GM23338 (cell line): ENCODE measurements around the gene MAS1L. TPM values are rescaled to one million over a fixed set of nuclear protein-coding genes. Genes with fewer than 3 reads are reported as not detected.

ENCODE experiments used
- ATAC-seq: fragments of 200-7000 bp; cut with Tn5 transposase; 3 replicates; pipeline ENCODE4 v1.9.1; 2020
- DNase-seq: peaks from one replicate; pipeline ENCODE4 v3.0.0-alpha.2; 2015; ENCODE audit warnings: low spot score
- H2AFZ ChIP-seq: fragments of 200-600 bp; sonication (generic); 2 replicates; pipeline ENCODE4 v1.8.0; 2016; ENCODE audit warnings: antibody characterized with exemption, mild to moderate bottlenecking, moderate library complexity
- H3F3A ChIP-seq: fragments of 200-600 bp; sonication (generic); replicated peaks from 2 replicates; pipeline ENCODE4 v1.8.0; 2017; ENCODE audit warnings: antibody characterized with exemption, mixed run types, low read depth
- H3K27ac ChIP-seq: fragments of 200-600 bp; sonication (generic); 2 replicates; pipeline ENCODE4 v1.6.1; 2016; ENCODE audit warnings: low read depth
- H3K27me3 ChIP-seq: fragments of 200-600 bp; sonication (generic); 2 replicates; pipeline ENCODE4 v1.8.0; 2016; ENCODE audit warnings: mild to moderate bottlenecking, mixed run types, moderate library complexity; ENCODE audit not compliant: insufficient read depth
- H3K36me3 ChIP-seq: fragments of 200-600 bp; sonication (generic); 2 replicates; pipeline ENCODE4 v1.8.0; 2016; ENCODE audit warnings: mild to moderate bottlenecking; ENCODE audit not compliant: insufficient read depth
- H3K4me1 ChIP-seq: fragments of 200-600 bp; sonication (generic); 2 replicates; pipeline ENCODE4 v1.8.0; 2016; ENCODE audit warnings: mild to moderate bottlenecking, moderate library complexity; ENCODE audit not compliant: insufficient read depth
- H3K4me2 ChIP-seq: fragments of 200-600 bp; sonication (generic); 2 replicates; pipeline ENCODE4 v1.7.1; 2017; ENCODE audit warnings: mixed run types
- H3K4me3 ChIP-seq: fragments of 200-600 bp; sonication (generic); 2 replicates; pipeline ENCODE4 v1.6.1; 2016; ENCODE audit warnings: mixed run types
- H3K79me2 ChIP-seq: fragments of 200-600 bp; sonication (generic); replicated peaks from 2 replicates; pipeline ENCODE4 v1.8.0; 2017; ENCODE audit warnings: mild to moderate bottlenecking; ENCODE audit not compliant: insufficient read depth
- H3K9me2 ChIP-seq: fragments of 200-600 bp; sonication (generic); 2 replicates; pipeline ENCODE4 v1.8.0; 2017; ENCODE audit not compliant: insufficient read depth
- H4K20me1 ChIP-seq: fragments of 200-600 bp; sonication (generic); replicated peaks from 2 replicates; pipeline ENCODE4 v1.8.0; 2017; ENCODE audit warnings: mild to moderate bottlenecking; ENCODE audit not compliant: insufficient read depth
- H3K27ac Mint-ChIP-seq: 2 replicates; pipeline ENCODE4 v1.8.0; 2020; ENCODE audit warnings: inconsistent platforms, mild to moderate bottlenecking, moderate library complexity, mixed read lengths
- H3K27me3 Mint-ChIP-seq: 3 replicates; pipeline ENCODE4 v1.8.0; 2022; ENCODE audit warnings: low read depth, mild to moderate bottlenecking, moderate library complexity, mixed read lengths, inconsistent platforms; ENCODE audit not compliant: insufficient read depth, poor library complexity
- H3K36me3 Mint-ChIP-seq: 3 replicates; pipeline ENCODE4 v1.8.0; 2021; ENCODE audit warnings: low read depth, mild to moderate bottlenecking, inconsistent platforms, moderate library complexity, mixed read lengths
- H3K4me1 Mint-ChIP-seq: 3 replicates; pipeline ENCODE4 v1.8.0; 2020; ENCODE audit warnings: mild to moderate bottlenecking, inconsistent platforms, mixed read lengths
- H3K4me3 Mint-ChIP-seq: 3 replicates; pipeline ENCODE4 v1.8.0; 2021; ENCODE audit warnings: moderate library complexity, mild to moderate bottlenecking, inconsistent platforms, mixed read lengths
- H3K9me3 Mint-ChIP-seq: 3 replicates; pipeline ENCODE4 v1.8.0; 2020; ENCODE audit warnings: moderate library complexity, mild to moderate bottlenecking, inconsistent platforms, mixed read lengths
- CREB1 ChIP-seq: fragments of 250-450 bp; sonication (Bioruptor Pico); IDR thresholded peaks from 2 replicates; pipeline ENCODE4 v1.5.0; 2020; ENCODE audit warnings: low read depth, mild to moderate bottlenecking, moderate library complexity
- EZH2 ChIP-seq: fragments of 200-600 bp; sonication (generic); IDR thresholded peaks from one replicate; pipeline ENCODE4 v1.8.0; 2017; ENCODE audit warnings: antibody characterized with exemption, mild to moderate bottlenecking, low read depth; ENCODE audit not compliant: unreplicated experiment
- EZH2phosphoT487 ChIP-seq: fragments of 200-600 bp; sonication (generic); IDR thresholded peaks from one replicate; pipeline ENCODE4 v1.8.1; 2018; ENCODE audit warnings: antibody characterized with exemption; ENCODE audit not compliant: unreplicated experiment
- JUNB ChIP-seq: IDR thresholded peaks from one replicate; pipeline ENCODE4 v1.6.1; 2016; ENCODE audit warnings: antibody characterized with exemption; ENCODE audit not compliant: unreplicated experiment
- NANOG ChIP-seq: IDR thresholded peaks from 2 replicates; pipeline ENCODE4 v1.6.1; 2016; ENCODE audit warnings: antibody characterized with exemption, borderline replicate concordance
- POLR2AphosphoS5 ChIP-seq: IDR thresholded peaks from 2 replicates; pipeline ENCODE4 v1.6.1; 2016; ENCODE audit warnings: antibody characterized with exemption, low read depth
- STAT1 ChIP-seq: IDR thresholded peaks from one replicate; pipeline ENCODE4 v1.6.1; 2016; ENCODE audit warnings: antibody characterized with exemption; ENCODE audit not compliant: unreplicated experiment
- ZNF114 ChIP-seq: fragments of 250-450 bp; sonication (Bioruptor Pico); IDR thresholded peaks from 2 replicates; pipeline ENCODE4 v1.5.0; 2020; ENCODE audit warnings: mild to moderate bottlenecking, moderate library complexity
- ZNF331 ChIP-seq: fragments of 250-450 bp; sonication (Bioruptor Pico); IDR thresholded peaks from 2 replicates; pipeline ENCODE4 v1.5.0; 2020; ENCODE audit warnings: low read depth, mild to moderate bottlenecking, moderate library complexity
- polyA plus RNA-seq: library from polyadenylated mRNA; unstranded; fragments of >200 nt; fragmentation: Nextera tagmentation; extraction: Ambion mirVana; gene quantifications from 2 replicates; pipeline ENCODE4 v1.2.1, GENCODE V29; 2016
- total RNA-seq: library from RNA; depleted of rRNA; stranded (reverse); fragments of >200 nt; shearing (Covaris generic); gene quantifications from 2 replicates; pipeline ENCODE4 v1.2.3, GENCODE V29; 2014
- TF ChIP-seq, protein P1 (sequence below): fragments of 250-450 bp; sonication (Bioruptor Pico); IDR thresholded peaks from 2 replicates; pipeline ENCODE4 v1.5.0; 2020; ENCODE audit warnings: mild to moderate bottlenecking, moderate library complexity
- TF ChIP-seq, protein P2 (sequence below), 2 experiments: fragments of 200-600 bp in 1 of 2; sonication (generic) in 1 of 2; conservative IDR thresholded peaks; 2 replicates each; pipeline versions ENCODE4 v1.5.1 to v1.6.1; 2016 to 2017; ENCODE audit warnings: antibody characterized with exemption in 2 of 2, low read depth in 2 of 2, mild to moderate bottlenecking in 2 of 2, moderate library complexity in 1 of 2
- TF ChIP-seq, protein P3 (sequence below): IDR thresholded peaks from one replicate; pipeline ENCODE4 v1.6.1; 2018; ENCODE audit warnings: antibody characterized with exemption; ENCODE audit not compliant: unreplicated experiment
- TF ChIP-seq, protein P4 (sequence below): IDR thresholded peaks from 2 replicates; pipeline ENCODE4 v1.6.1; 2016; ENCODE audit warnings: antibody characterized with exemption

Gene MAS1L
- total and polyA plus RNA-seq, 2 experiments from 2014 or later, result not detected

DNA sequence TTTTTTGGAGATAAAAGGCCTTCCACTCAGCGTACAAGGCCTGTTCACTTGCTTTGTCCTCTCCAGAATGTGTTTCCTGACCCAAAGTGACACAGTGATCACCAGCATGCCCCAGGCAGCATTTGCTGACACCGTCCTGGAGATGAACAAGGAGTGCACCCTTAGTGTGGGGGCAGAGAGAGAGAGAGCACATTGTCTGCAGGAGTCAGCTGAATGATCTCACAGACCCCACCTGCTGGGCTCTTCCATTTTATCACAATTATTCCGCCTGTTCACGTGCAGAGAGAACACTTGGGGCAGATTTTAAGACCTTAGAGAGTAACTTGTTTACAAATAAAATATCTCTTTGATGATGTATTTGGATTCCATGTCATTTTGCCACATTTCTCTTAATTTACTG is 22.4 kb upstream of the MAS1L start:
- Histone ChIP-seq H4K20me1 (no peaks in the 10 kb centered on the region), H3K9me2 (peaks cover 23% of the 10 kb centered on the region; the same call in 1 of the 2 replicates), H3K27ac (no peak overlapping the region), H3K79me2 (no peaks in the 10 kb centered on the region), H3K4me2 (no peak overlapping the region), H3F3A (no peaks in the 10 kb centered on the region), H3K36me3 (no peaks in the 10 kb centered on the region), H3K4me1 (no peaks in the 10 kb centered on the region), H3K4me3 (no peak overlapping the region), H3K27me3 (no peaks in the 10 kb centered on the region), H2AFZ (0 out of 2 replicates have a peak overlapping the region, but pooled peaks have one; percentile 33)
- no peak overlapping the region for H3K27ac Mint-ChIP-seq
- H3K4me1 Mint-ChIP-seq, result peaks cover 7% of the 10 kb centered on the region
- ATAC-seq, result no peak
- no peaks in the 10 kb centered on the region; the same call in 2 of the 3 replicates for H3K36me3 Mint-ChIP-seq
- TF ChIP-seq, protein P1, sequence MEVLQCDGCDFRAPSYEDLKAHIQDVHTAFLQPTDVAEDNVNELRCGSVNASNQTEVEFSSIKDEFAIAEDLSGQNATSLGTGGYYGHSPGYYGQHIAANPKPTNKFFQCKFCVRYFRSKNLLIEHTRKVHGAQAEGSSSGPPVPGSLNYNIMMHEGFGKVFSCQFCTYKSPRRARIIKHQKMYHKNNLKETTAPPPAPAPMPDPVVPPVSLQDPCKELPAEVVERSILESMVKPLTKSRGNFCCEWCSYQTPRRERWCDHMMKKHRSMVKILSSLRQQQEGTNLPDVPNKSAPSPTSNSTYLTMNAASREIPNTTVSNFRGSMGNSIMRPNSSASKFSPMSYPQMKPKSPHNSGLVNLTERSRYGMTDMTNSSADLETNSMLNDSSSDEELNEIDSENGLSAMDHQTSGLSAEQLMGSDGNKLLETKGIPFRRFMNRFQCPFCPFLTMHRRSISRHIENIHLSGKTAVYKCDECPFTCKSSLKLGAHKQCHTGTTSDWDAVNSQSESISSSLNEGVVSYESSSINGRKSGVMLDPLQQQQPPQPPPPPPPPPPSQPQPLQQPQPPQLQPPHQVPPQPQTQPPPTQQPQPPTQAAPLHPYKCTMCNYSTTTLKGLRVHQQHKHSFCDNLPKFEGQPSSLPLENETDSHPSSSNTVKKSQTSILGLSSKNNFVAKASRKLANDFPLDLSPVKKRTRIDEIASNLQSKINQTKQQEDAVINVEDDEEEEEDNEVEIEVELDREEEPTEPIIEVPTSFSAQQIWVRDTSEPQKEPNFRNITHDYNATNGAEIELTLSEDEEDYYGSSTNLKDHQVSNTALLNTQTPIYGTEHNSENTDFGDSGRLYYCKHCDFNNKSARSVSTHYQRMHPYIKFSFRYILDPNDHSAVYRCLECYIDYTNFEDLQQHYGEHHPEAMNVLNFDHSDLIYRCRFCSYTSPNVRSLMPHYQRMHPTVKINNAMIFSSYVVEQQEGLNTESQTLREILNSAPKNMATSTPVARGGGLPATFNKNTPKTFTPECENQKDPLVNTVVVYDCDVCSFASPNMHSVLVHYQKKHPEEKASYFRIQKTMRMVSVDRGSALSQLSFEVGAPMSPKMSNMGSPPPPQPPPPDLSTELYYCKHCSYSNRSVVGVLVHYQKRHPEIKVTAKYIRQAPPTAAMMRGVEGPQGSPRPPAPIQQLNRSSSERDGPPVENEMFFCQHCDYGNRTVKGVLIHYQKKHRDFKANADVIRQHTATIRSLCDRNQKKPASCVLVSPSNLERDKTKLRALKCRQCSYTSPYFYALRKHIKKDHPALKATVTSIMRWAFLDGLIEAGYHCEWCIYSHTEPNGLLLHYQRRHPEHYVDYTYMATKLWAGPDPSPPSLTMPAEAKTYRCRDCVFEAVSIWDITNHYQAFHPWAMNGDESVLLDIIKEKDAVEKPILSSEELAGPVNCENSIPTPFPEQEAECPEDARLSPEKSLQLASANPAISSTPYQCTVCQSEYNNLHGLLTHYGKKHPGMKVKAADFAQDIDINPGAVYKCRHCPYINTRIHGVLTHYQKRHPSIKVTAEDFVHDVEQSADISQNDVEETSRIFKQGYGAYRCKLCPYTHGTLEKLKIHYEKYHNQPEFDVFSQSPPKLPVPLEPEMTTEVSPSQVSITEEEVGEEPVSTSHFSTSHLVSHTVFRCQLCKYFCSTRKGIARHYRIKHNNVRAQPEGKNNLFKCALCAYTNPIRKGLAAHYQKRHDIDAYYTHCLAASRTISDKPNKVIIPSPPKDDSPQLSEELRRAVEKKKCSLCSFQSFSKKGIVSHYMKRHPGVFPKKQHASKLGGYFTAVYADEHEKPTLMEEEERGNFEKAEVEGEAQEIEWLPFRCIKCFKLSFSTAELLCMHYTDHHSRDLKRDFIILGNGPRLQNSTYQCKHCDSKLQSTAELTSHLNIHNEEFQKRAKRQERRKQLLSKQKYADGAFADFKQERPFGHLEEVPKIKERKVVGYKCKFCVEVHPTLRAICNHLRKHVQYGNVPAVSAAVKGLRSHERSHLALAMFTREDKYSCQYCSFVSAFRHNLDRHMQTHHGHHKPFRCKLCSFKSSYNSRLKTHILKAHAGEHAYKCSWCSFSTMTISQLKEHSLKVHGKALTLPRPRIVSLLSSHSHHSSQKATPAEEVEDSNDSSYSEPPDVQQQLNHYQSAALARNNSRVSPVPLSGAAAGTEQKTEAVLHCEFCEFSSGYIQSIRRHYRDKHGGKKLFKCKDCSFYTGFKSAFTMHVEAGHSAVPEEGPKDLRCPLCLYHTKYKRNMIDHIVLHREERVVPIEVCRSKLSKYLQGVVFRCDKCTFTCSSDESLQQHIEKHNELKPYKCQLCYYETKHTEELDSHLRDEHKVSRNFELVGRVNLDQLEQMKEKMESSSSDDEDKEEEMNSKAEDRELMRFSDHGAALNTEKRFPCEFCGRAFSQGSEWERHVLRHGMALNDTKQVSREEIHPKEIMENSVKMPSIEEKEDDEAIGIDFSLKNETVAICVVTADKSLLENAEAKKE (CRISPR knock-in tag), result no peak
- TF ChIP-seq, protein P2, sequence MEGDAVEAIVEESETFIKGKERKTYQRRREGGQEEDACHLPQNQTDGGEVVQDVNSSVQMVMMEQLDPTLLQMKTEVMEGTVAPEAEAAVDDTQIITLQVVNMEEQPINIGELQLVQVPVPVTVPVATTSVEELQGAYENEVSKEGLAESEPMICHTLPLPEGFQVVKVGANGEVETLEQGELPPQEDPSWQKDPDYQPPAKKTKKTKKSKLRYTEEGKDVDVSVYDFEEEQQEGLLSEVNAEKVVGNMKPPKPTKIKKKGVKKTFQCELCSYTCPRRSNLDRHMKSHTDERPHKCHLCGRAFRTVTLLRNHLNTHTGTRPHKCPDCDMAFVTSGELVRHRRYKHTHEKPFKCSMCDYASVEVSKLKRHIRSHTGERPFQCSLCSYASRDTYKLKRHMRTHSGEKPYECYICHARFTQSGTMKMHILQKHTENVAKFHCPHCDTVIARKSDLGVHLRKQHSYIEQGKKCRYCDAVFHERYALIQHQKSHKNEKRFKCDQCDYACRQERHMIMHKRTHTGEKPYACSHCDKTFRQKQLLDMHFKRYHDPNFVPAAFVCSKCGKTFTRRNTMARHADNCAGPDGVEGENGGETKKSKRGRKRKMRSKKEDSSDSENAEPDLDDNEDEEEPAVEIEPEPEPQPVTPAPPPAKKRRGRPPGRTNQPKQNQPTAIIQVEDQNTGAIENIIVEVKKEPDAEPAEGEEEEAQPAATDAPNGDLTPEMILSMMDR (conservative IDR thresholded peaks at IDR 0.05; ENCODE audit: low read depth in 2 of 2), result no peak
- no peak for TF ChIP-seq EZH2phosphoT487
- TF ChIP-seq, protein P3, sequence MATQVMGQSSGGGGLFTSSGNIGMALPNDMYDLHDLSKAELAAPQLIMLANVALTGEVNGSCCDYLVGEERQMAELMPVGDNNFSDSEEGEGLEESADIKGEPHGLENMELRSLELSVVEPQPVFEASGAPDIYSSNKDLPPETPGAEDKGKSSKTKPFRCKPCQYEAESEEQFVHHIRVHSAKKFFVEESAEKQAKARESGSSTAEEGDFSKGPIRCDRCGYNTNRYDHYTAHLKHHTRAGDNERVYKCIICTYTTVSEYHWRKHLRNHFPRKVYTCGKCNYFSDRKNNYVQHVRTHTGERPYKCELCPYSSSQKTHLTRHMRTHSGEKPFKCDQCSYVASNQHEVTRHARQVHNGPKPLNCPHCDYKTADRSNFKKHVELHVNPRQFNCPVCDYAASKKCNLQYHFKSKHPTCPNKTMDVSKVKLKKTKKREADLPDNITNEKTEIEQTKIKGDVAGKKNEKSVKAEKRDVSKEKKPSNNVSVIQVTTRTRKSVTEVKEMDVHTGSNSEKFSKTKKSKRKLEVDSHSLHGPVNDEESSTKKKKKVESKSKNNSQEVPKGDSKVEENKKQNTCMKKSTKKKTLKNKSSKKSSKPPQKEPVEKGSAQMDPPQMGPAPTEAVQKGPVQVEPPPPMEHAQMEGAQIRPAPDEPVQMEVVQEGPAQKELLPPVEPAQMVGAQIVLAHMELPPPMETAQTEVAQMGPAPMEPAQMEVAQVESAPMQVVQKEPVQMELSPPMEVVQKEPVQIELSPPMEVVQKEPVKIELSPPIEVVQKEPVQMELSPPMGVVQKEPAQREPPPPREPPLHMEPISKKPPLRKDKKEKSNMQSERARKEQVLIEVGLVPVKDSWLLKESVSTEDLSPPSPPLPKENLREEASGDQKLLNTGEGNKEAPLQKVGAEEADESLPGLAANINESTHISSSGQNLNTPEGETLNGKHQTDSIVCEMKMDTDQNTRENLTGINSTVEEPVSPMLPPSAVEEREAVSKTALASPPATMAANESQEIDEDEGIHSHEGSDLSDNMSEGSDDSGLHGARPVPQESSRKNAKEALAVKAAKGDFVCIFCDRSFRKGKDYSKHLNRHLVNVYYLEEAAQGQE, result no peak
- no peak for TF ChIP-seq CREB1 (CRISPR knock-in tag)
- TF ChIP-seq ZNF331 (CRISPR knock-in tag), result no peak
- TF ChIP-seq STAT1, result no peak
- no peak for TF ChIP-seq POLR2AphosphoS5
- TF ChIP-seq JUNB, result no peak
- no peak for TF ChIP-seq ZNF114 (CRISPR knock-in tag)
- no peak for TF ChIP-seq EZH2
- TF ChIP-seq NANOG, result no peak
- TF ChIP-seq, protein P4, sequence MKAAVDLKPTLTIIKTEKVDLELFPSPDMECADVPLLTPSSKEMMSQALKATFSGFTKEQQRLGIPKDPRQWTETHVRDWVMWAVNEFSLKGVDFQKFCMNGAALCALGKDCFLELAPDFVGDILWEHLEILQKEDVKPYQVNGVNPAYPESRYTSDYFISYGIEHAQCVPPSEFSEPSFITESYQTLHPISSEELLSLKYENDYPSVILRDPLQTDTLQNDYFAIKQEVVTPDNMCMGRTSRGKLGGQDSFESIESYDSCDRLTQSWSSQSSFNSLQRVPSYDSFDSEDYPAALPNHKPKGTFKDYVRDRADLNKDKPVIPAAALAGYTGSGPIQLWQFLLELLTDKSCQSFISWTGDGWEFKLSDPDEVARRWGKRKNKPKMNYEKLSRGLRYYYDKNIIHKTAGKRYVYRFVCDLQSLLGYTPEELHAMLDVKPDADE, result no peak
- H3K27me3 Mint-ChIP-seq, result no peaks in the 10 kb centered on the region
- H3K9me3 Mint-ChIP-seq, result no peaks in the 10 kb centered on the region; the same call in 2 of the 3 replicates
- H3K4me3 Mint-ChIP-seq, result no peak overlapping the region
- DNase-seq, result peak; percentile 23
